Amniotic stem cell (primary cell): ENCODE results near the gene CUL2.
"Not testable (repeated sequence)": the region's sequence is repeated elsewhere in the genome, so short reads cannot be mapped to it uniquely, and the experiment has no call there.

ENCODE experiments used
- DNase-seq: peaks from one replicate; lab custom pipeline; 2025; lab: John Stamatoyannopoulos, UW

CUL2 gene

GRCh38 chr10:34978080-34978479 lies 112.1 kb downstream of the CUL2 start:
- no peak for DNase-seq

- not testable (repeated sequence) for DNase-seq
Observed at GRCh38 chr10:34976380-34976910, 113.7 kb downstream of the CUL2 start.

GRCh38 chr10:34974364-34975065 lies 115.6 kb downstream of the CUL2 start:
- not testable (repeated sequence) for DNase-seq

GRCh38 chr10:34973757-34974156 lies 116.4 kb downstream of the CUL2 start:
- DNase-seq: not testable (repeated sequence)

- not testable (repeated sequence) for DNase-seq
Observed at GRCh38 chr10:34973121-34973520, 117.0 kb downstream of the CUL2 start.

DNA sequence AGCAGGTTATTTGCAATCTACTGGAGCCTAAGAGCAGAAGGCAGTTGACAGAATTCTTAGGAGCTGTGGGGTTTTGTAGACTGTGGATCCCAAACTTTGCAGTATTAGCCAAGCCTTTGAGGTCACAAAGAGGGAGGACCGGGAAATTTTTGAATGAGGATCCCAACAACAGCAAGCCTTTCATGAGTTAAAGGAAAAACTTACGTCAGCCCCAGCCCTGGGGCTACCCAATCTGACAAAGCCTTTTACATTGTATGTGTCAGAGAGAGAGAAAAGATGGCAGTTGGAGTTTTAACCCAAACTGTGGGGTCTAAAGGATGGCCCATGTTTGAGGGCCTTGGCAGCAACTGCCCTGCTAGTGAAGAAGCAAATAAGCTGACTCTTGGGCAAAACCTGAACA lies 117.5 kb downstream of the CUL2 start:
- not testable (repeated sequence) for DNase-seq

DNA sequence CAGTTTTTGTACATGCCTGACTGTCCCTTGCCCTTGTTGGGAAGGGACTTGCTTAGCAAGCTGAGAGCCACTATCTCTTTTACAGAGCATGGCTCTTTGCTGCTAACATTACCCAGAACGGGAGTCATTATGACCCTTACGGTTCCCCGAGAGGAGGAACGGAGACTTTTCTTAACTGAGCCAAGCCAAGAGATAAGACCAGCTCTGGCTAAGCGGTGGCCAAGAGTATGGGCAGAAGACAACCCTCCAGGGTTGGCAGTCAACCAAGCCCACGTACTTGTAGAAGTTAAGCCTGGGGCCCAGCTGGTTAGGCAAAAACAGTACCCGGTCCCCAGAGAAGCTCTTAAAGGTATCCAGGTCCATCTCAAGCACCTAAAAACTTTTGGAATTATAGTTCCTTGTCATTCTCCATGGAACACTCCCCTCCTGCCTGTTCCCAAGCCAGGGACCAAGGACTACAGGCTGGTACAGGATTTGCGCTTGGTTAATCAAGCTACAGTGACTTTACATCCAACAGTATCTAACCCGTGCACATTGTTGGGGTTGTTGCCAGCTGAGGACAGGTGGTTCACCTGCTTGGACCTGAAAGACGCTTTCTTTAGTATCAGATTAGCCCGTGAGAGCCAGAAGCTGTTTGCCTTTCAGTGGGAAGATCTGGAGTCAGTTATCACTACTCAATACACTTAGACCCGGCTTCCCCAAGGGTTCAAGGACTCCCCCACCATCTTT lies 118.4 kb downstream of the CUL2 start:
- DNase-seq: not testable (repeated sequence)

DNA sequence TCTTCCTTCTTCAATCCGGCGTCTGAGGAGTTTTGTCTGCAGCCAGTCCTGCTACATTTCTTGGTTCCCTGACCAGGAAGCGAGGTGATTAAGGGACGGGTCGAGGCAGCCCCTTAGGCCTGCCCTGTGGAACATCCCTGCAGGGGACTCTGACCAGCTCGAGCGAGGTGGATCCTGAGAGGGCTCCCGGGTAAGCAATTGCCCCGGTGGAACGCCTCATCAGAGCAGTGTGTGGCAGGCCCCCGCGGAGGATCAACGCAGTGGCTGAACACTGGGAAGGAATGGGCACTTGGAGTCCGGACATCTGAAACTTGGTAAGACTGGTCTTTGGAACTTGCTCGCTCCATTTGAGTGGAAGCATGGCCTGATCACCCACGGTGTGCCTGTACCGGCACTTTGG lies 121.0 kb downstream of the CUL2 start:
- no peak for DNase-seq

GRCh38 chr10:34967335-34967880 lies 122.7 kb downstream of the CUL2 start:
- no peak for DNase-seq

DNA sequence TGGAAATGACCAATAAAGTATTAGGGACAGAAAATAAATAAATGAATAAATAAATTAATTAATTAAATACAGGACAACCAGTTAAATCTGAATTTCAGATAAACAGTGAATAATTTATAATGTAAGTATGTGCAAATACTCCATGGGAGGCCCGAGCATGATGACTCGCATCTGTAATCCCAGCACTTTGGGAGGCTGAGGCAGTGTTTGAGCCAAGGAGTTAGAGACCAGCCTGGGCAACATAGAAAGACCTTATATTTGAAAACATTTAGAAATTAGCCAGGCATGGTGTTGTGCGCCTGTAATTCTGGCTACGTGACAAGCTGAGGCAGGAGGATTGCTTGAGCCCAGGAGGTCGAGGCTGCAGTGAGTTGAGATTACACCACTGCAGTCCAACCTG lies 123.7 kb downstream of the CUL2 start:
- DNase-seq: no peak

GRCh38 chr10:34966040-34966439 lies 124.1 kb downstream of the CUL2 start:
- no peak for DNase-seq

DNA sequence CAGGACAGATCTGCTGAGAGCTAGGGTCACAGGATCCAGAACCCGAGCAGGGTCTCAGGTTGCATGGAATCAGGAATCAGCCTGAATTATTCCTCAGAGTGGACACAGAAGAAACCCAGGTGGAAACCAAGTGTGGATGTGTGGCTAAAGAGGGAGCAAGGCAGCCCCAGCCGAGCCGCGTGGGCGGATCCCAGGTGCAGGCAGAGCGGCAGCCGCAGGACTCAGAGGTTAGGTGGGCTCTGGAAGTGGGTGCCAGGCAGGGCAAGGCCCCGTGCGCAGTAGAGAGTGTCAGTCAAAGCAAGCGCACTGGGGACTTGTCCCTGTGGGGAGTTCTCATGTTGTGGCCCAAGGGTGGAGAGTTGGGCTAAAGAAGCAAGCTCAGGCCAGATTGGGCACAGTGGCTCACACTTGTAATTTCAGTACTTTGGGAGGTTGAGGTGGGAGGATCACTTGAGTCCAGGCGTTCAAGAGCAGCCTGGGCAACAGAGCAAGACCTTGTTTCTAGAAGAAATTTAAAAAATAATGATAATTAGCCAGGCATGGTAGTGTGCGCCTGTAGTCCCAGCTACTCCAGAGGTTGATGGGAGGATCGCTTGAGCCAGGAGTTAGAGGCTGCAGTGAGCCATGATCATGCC lies 125.9 kb downstream of the CUL2 start:
- no peak for DNase-seq

DNA sequence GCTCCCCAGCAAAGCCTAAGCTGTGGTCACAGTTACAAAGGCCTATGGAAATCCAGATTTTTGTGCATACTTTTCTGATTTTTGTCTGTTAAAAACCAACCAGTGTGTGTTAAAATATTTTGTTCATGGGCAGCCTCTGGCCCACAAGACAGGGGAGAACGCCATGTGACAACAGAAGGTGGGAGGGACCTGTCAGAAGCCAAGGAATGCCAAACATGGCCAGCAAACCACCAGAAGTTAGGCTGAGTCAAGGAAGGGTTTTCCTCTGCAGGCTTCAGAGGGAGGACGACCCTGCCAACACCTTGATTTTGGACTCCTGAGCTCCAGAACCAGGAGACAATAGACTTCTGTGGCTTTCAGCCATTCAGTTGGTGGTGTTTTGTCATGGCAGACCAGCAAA lies 127.3 kb downstream of the CUL2 start:
- no peak for DNase-seq

DNA sequence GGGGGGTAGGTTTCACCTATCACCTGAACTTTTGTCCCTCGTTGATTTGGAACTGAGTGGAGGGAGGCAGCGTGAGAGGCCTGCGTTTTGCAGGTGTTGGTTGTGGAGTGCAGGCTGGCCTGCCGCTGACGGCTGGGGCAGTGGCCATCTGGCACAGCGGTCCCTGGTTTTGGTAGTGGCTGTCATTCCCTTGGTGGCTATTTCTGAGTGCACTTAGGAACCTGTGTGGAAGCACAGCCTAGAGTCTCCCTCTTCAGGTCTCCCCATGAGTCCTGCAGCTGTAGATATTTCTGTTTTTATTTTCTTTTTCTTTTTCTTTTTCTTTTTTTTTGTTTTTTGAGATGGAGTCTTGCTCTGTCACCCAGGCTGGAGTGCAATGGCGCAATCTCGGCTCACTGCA lies 129.2 kb downstream of the CUL2 start:
- no peak for DNase-seq

- no peak for DNase-seq
Observed at GRCh38 chr10:34959786-34960185, 130.4 kb downstream of the CUL2 start.

DNA sequence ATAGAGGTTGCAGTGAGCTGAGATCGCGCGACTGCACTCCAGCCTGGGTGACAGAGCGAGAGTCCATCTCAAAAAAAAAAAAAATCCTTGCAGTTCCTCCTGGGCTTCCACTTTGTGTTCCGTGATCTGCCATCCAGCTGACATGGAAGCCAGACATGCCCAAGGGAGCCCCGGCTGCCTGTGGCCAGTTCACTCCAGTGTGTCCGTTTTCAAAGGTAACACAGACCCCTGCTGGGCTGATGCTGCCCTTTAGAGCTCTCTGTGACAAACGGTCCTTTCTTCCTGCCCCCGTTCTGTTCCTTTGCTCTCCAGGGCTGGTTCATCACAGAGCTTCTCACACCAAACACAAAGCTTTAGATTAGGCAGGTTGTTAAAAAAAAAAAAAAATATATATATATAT lies 130.8 kb downstream of the CUL2 start:
- DNase-seq: no peak
